ENCODE results near the gene ZNF189. TPM values are rescaled to one million over a fixed set of nuclear protein-coding genes. Genes with fewer than 3 reads are reported as not detected.

The ZNF189 gene
- total RNA-seq: 53.8 TPM

DNA sequence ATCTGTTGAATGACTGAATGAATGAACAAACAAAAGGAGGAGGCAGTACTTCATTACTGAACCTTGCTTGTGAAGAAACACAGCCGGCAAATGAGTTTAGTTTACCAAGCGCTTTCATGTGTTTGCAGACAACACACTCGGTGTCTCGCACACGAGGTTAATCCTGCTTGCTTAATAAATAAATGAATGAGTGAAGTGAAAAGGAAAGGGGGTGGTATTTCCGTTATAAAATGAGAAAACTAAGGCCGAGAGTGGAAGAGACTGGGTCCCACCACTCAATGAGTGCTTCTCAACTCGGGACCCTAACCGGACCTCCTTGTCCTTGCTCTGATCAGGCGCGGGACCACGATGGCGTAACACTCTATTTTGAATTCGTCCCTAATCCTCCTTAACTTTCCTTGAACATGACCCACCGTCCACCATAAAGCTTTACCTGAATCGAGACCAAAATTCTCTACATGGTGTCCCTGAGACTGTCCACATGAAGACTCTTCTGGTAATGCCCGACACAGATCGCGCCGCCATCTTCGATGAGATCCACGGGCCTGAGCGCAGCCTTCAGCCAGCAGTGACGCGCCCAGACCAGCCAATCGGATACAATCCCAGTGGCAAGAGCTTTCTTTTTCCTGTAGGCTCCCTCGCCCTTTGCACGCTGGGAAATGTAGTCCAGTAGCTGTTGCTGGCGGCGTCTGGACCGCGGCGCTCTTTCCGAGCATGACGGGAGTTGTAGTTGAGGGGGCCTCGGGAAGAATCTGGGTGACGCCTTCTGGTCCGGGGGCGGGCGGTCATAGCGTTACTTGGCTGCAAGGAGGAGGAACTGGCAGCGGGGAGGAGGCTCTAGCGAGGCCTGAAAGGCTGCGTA, at the start of gene ZNF189, which contains the start of gene MRPL50:
Gene ZNF189, plus strand, starts transcription at position 784 of the 862 bp plus-strand sequence. CDS start 306 bp downstream, outside the sequence.
Gene MRPL50, minus strand, starts transcription at position 551 of the 862 bp plus-strand sequence. Its CDS starts 26 bp downstream, at position 525.

DNA sequence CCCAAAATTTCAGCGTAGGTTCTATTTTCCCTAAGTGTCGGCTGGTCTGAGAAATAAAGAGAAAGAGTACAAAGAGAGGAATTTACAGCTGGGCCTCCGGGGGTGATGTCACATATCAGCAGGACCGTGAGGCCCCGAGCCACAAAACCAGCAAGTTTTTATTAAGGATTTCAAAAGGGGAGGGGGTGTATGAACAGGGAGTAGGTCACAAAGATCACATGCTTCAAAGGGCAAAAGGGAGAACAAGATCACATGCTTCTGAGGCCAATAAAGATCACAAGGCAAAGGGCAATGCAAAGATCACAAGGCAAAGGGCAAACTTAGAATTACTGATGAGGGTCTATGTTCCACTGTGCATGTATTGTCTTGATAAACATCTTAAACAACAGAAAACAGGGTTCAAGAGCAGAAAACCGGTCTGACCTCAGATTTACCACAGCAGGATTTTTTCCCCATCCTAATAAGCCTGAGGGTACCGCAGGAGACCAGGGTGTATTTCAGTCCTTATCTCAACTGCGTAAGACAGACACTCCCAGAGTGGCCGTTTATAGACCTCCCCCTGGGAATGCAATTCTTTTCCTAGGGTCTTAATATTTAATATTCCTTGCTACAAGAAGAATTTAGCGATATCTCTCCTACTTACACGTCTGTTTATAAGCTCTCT, 13.6 kb upstream of the ZNF189 start, which contains the start of gene BAAT:
Gene BAAT, minus strand, starts transcription at position 134 of the 664 bp plus-strand sequence. CDS start 13,602 bp downstream, outside the sequence.

DNA sequence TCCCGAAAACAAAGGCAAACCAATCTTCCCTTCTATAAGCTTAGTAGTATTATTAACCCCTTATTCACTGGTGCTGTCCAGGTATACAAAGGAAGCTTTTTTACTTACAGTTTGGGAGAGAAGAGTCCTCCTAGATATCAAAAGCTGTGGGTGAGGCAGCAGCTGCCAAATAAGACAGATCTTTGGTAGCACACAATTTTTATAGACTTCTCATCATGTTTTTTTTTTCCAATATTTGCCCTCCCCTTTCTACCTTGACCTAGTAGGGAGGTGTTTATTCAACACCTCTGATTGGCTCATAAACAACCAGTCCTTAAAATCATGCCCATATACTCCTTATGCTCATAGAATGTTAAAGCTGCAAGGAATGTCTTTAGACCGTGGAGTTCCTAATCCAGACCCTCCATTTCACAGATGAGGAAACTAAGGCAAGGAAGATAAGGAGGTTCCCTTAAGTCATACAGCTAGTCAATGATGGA, 37.0 kb downstream of the ZNF189 start, which contains the start of gene ALDOB:
Gene ALDOB, minus strand, starts transcription at position 174 of the 479 bp plus-strand sequence. CDS start 4,887 bp downstream, outside the sequence.

Small RNAs within 50 kb of the gene (small RNA-seq; reads per million reads assigned to genes)
- gene AL353621.2 (ENCODE audit: low replicate concordance): not detected

Other genes with a start within 250 kb of the ZNF189 start
- gene BAAT, start 13.8 kb upstream of the ZNF189 start, total RNA-seq: 0.31 TPM
- 36.3 TPM for gene MRPL50, start 233 bp upstream of the ZNF189 start, total RNA-seq
- not detected for gene ALDOB, start 36.9 kb downstream of the ZNF189 start, total RNA-seq
- gene RNF20, start 135.0 kb downstream of the ZNF189 start, total RNA-seq: 36.6 TPM
- gene PPP3R2, start 196.1 kb downstream of the ZNF189 start, total RNA-seq: 0.63 TPM